ENCODE data around the gene RPL37.
A peak's percentile ranks its signal among the peaks of the same experiment; 100 is the strongest.
"Not testable (repeated sequence)": the region's sequence is repeated elsewhere in the genome, so short reads cannot be mapped to it uniquely, and the experiment has no call there.

Gene RPL37

GRCh38 chr5:40834849-40835787, at the start of gene RPL37:
Gene RPL37, minus strand, starts transcription at chr5:40835222. Its CDS starts 37 bp downstream, at chr5:40835185.
- DNase-seq (ENCODE audit: low spot score), result peak; percentile 94

- DNase-seq (ENCODE audit: low spot score), result not testable (repeated sequence)
These were observed 48.0 kb upstream of the RPL37 start for GRCh38 chr5:40883051-40883450.

GRCh38 chr5:40882291-40882690, 47.3 kb upstream of the RPL37 start:
- no peak for DNase-seq (ENCODE audit: low spot score)

- DNase-seq (ENCODE audit: low spot score), result peak; percentile 41
These were observed 44.3 kb upstream of the RPL37 start for GRCh38 chr5:40879163-40879942.

- DNase-seq (ENCODE audit: low spot score), result no peak
These were observed 42.5 kb upstream of the RPL37 start for GRCh38 chr5:40877371-40877988.

- no peak for DNase-seq (ENCODE audit: low spot score)
These were observed 40.9 kb upstream of the RPL37 start for GRCh38 chr5:40875958-40876357.

- DNase-seq (ENCODE audit: low spot score), result no peak
These were observed 38.4 kb upstream of the RPL37 start for GRCh38 chr5:40873286-40873880.

GRCh38 chr5:40872253-40872652, 37.2 kb upstream of the RPL37 start:
- DNase-seq (ENCODE audit: low spot score), result not testable (repeated sequence)

- DNase-seq (ENCODE audit: low spot score), result no peak
These were observed 36.2 kb upstream of the RPL37 start for GRCh38 chr5:40871177-40871576.

- DNase-seq (ENCODE audit: low spot score), result no peak
These were observed 34.4 kb upstream of the RPL37 start for GRCh38 chr5:40869384-40869783.

GRCh38 chr5:40866844-40867243, 31.8 kb upstream of the RPL37 start:
- no peak for DNase-seq (ENCODE audit: low spot score)

GRCh38 chr5:40865004-40865403, 30.0 kb upstream of the RPL37 start:
- not testable (repeated sequence) for DNase-seq (ENCODE audit: low spot score)

GRCh38 chr5:40860711-40861110, 25.7 kb upstream of the RPL37 start:
- no peak for DNase-seq (ENCODE audit: low spot score)

GRCh38 chr5:40853632-40854192, 18.7 kb upstream of the RPL37 start:
- DNase-seq (ENCODE audit: low spot score), result no peak

GRCh38 chr5:40847525-40847924, 12.5 kb upstream of the RPL37 start:
- no peak for DNase-seq (ENCODE audit: low spot score)

- no peak for DNase-seq (ENCODE audit: low spot score)
These were observed 11.3 kb upstream of the RPL37 start for GRCh38 chr5:40846371-40846770.

GRCh38 chr5:40844565-40844964, 9.5 kb upstream of the RPL37 start:
- DNase-seq (ENCODE audit: low spot score), result no peak

- DNase-seq (ENCODE audit: low spot score), result no peak
These were observed 7.3 kb upstream of the RPL37 start for GRCh38 chr5:40842351-40842750.

GRCh38 chr5:40841068-40841805, 6.2 kb upstream of the RPL37 start, which contains the start of gene CARD6:
Gene CARD6, plus strand, starts transcription at chr5:40841367. Its CDS starts 16 bp downstream, at chr5:40841383.
- no peak for DNase-seq (ENCODE audit: low spot score)

- no peak for DNase-seq (ENCODE audit: low spot score)
These were observed 3.1 kb upstream of the RPL37 start for GRCh38 chr5:40838086-40838485.

GRCh38 chr5:40834391-40834848, 602 bp downstream of the RPL37 start:
- DNase-seq (ENCODE audit: low spot score), result no peak

Data from D341Med (cell line).